ENCODE data around the gene OLFM2.

Gene OLFM2

GRCh38 chr19:9883764-9884163, 52.6 kb downstream of the OLFM2 start:
- TF ChIP-seq POLR2AphosphoS5 (IDR thresholded peaks at IDR 0.05; ENCODE audit: low read depth, low read length) (no peak), SPI1 (IDR thresholded peaks at IDR 0.05; ENCODE audit: low read depth, low read length) (no peak), POLR2A (IDR thresholded peaks at IDR 0.05; ENCODE audit: low read depth, low read length) (no peak), PAX5 (IDR thresholded peaks at IDR 0.05; ENCODE audit: insufficient read depth, low read length, severe bottlenecking) (no peak), TAF1 (IDR thresholded peaks at IDR 0.05; ENCODE audit: low read depth, low read length) (no peak), POU2F2 (IDR thresholded peaks at IDR 0.05; ENCODE audit: low read depth, low read length) (no peak)
- FAIRE-seq: no peak
- no peak for DNase-seq (ENCODE audit: insufficient read length, low spot score)

- DNase-seq (ENCODE audit: insufficient read length, low spot score): no peak
- TF ChIP-seq PAX5 (IDR thresholded peaks at IDR 0.05; ENCODE audit: insufficient read depth, low read length, severe bottlenecking) (no peak), POU2F2 (IDR thresholded peaks at IDR 0.05; ENCODE audit: low read depth, low read length) (no peak), POLR2AphosphoS5 (IDR thresholded peaks at IDR 0.05; ENCODE audit: low read depth, low read length) (no peak), SPI1 (IDR thresholded peaks at IDR 0.05; ENCODE audit: low read depth, low read length) (no peak), TAF1 (IDR thresholded peaks at IDR 0.05; ENCODE audit: low read depth, low read length) (no peak), POLR2A (IDR thresholded peaks at IDR 0.05; ENCODE audit: low read depth, low read length) (no peak)
- FAIRE-seq: no peak
Measured at GRCh38 chr19:9883231-9883758, 53.0 kb downstream of the OLFM2 start.

GRCh38 chr19:9881720-9882119, 54.6 kb downstream of the OLFM2 start:
- FAIRE-seq: no peak
- no peak for DNase-seq (ENCODE audit: insufficient read length, low spot score)
- TF ChIP-seq POLR2A (IDR thresholded peaks at IDR 0.05; ENCODE audit: low read depth, low read length) (no peak), PAX5 (IDR thresholded peaks at IDR 0.05; ENCODE audit: insufficient read depth, low read length, severe bottlenecking) (no peak), POU2F2 (IDR thresholded peaks at IDR 0.05; ENCODE audit: low read depth, low read length) (no peak), POLR2AphosphoS5 (IDR thresholded peaks at IDR 0.05; ENCODE audit: low read depth, low read length) (no peak), TAF1 (IDR thresholded peaks at IDR 0.05; ENCODE audit: low read depth, low read length) (no peak), SPI1 (IDR thresholded peaks at IDR 0.05; ENCODE audit: low read depth, low read length) (no peak)

GRCh38 chr19:9878511-9879196, 57.7 kb downstream of the OLFM2 start:
- DNase-seq (ENCODE audit: insufficient read length, low spot score) (no peak), FAIRE-seq (no peak)
- TF ChIP-seq POU2F2 (IDR thresholded peaks at IDR 0.05; ENCODE audit: low read depth, low read length) (no peak), TAF1 (IDR thresholded peaks at IDR 0.05; ENCODE audit: low read depth, low read length) (no peak), PAX5 (IDR thresholded peaks at IDR 0.05; ENCODE audit: insufficient read depth, low read length, severe bottlenecking) (no peak), POLR2AphosphoS5 (IDR thresholded peaks at IDR 0.05; ENCODE audit: low read depth, low read length) (no peak), SPI1 (IDR thresholded peaks at IDR 0.05; ENCODE audit: low read depth, low read length) (no peak), POLR2A (IDR thresholded peaks at IDR 0.05; ENCODE audit: low read depth, low read length) (no peak)

- FAIRE-seq (no peak), DNase-seq (ENCODE audit: insufficient read length, low spot score) (no peak)
- peak; percentile 57 for TF ChIP-seq SPI1 (IDR thresholded peaks at IDR 0.05; ENCODE audit: low read depth, low read length)
- no peak for TF ChIP-seq TAF1 (IDR thresholded peaks at IDR 0.05; ENCODE audit: low read depth, low read length)
Measured at GRCh38 chr19:9877780-9878510, 58.4 kb downstream of the OLFM2 start.

GRCh38 chr19:9875796-9876195, 60.5 kb downstream of the OLFM2 start:
- TF ChIP-seq TAF1 (IDR thresholded peaks at IDR 0.05; ENCODE audit: low read depth, low read length) (no peak), SPI1 (IDR thresholded peaks at IDR 0.05; ENCODE audit: low read depth, low read length) (no peak), POU2F2 (IDR thresholded peaks at IDR 0.05; ENCODE audit: low read depth, low read length) (no peak), POLR2A (IDR thresholded peaks at IDR 0.05; ENCODE audit: low read depth, low read length) (no peak), POLR2AphosphoS5 (IDR thresholded peaks at IDR 0.05; ENCODE audit: low read depth, low read length) (no peak), PAX5 (IDR thresholded peaks at IDR 0.05; ENCODE audit: insufficient read depth, low read length, severe bottlenecking) (no peak)
- no peak for FAIRE-seq
- DNase-seq (ENCODE audit: insufficient read length, low spot score): no peak

- FAIRE-seq: no peak
- TF ChIP-seq POU2F2 (IDR thresholded peaks at IDR 0.05; ENCODE audit: low read depth, low read length): no peak
- no peak for TF ChIP-seq POLR2AphosphoS5 (IDR thresholded peaks at IDR 0.05; ENCODE audit: low read depth, low read length)
- TF ChIP-seq PAX5 (IDR thresholded peaks at IDR 0.05; ENCODE audit: insufficient read depth, low read length, severe bottlenecking): no peak
- TF ChIP-seq SPI1 (IDR thresholded peaks at IDR 0.05; ENCODE audit: low read depth, low read length): no peak
- TF ChIP-seq TAF1 (IDR thresholded peaks at IDR 0.05; ENCODE audit: low read depth, low read length): no peak
- TF ChIP-seq POLR2A (IDR thresholded peaks at IDR 0.05; ENCODE audit: low read depth, low read length): no peak
- DNase-seq (ENCODE audit: insufficient read length, low spot score): no peak
Measured at GRCh38 chr19:9875031-9875627, 61.2 kb downstream of the OLFM2 start.

- no peak for FAIRE-seq
Measured at GRCh38 chr19:9872618-9873242, 63.6 kb downstream of the OLFM2 start.

More at GRCh38 chr19:9872618-9873242, 63.6 kb downstream of the OLFM2 start:
- no peak for TF ChIP-seq POLR2A (IDR thresholded peaks at IDR 0.05; ENCODE audit: low read depth, low read length)
- TF ChIP-seq POU2F2 (IDR thresholded peaks at IDR 0.05; ENCODE audit: low read depth, low read length): no peak
- TF ChIP-seq SPI1 (IDR thresholded peaks at IDR 0.05; ENCODE audit: low read depth, low read length): no peak
- no peak for TF ChIP-seq PAX5 (IDR thresholded peaks at IDR 0.05; ENCODE audit: insufficient read depth, low read length, severe bottlenecking)
- no peak for TF ChIP-seq TAF1 (IDR thresholded peaks at IDR 0.05; ENCODE audit: low read depth, low read length)
- TF ChIP-seq POLR2AphosphoS5 (IDR thresholded peaks at IDR 0.05; ENCODE audit: low read depth, low read length): no peak
- no peak for DNase-seq (ENCODE audit: insufficient read length, low spot score)

Measured in GM12891 (cell line).